Activated CD8-positive, alpha-beta memory T cell treated with anti-CD3 and anti-CD28 coated beads, Interleukin-2, amount 50 U/mL, for 1 hour (primary cell): ENCODE data around the gene COL1A2.

Source experiments
- DNase-seq: peaks from one replicate; pipeline ENCODE4 v3.0.0-alpha.2; 2020; ENCODE audit errors: extremely low read depth

The COL1A2 gene

DNA sequence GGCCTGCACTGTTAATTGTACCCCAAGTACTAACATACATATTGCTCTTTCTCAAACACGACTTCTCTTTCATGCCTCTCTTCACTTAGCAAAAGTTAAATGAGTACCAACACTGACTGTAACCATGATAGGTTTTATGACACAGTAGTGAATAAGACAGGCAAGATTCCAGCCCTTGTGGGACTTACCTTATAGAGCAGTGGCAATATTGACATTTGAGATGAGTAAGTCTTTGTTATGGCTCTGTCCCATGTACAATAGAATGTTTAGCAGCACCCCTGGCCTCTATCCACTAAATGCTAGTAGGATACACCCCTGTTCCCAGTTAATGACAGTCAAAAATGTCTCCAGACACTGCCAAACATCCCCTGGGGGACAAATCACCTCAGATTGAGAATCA lies 11.9 kb upstream of the COL1A2 start:
- no peak for DNase-seq

DNA sequence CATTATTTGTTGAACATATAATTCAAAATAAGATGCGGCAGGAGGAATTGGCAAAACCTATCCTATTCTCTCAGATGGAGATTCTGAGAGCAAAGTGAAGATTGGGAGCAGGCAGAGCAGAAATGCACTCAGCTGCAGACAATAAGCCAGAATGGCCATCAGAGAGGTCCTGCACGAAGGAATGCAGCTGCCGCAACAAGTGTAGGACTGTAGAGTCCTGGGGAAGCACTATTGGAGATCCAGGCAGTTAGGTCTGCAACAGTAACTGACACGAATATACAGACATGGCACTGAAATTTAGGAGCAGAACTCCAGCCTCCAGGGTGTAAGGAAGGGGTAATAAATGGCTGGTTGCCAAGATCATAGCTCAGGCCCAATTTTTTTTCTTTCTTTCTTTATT lies 10.4 kb upstream of the COL1A2 start:
- DNase-seq = no peak

GRCh38 chr7:94386416-94386815 lies 8.3 kb upstream of the COL1A2 start:
- DNase-seq = no peak

DNA sequence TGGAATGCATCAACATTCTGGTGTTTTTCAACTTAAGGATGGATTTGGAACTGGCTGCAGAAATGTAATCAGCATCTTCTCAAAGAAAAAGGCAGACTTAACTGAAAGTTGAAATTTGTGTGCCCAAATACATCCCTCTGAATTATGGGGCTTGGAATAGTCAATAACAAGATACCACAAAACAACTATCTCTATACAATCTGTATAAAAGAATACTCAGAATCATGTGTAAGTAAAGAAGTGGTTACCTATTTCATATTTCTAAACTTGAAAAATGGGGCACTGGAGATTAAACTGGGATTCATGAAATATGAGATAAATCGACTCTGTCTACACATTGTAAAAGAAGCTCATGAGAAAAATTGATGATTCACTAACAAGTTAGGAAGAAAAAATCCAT lies 6.2 kb upstream of the COL1A2 start:
- no peak for DNase-seq

DNA sequence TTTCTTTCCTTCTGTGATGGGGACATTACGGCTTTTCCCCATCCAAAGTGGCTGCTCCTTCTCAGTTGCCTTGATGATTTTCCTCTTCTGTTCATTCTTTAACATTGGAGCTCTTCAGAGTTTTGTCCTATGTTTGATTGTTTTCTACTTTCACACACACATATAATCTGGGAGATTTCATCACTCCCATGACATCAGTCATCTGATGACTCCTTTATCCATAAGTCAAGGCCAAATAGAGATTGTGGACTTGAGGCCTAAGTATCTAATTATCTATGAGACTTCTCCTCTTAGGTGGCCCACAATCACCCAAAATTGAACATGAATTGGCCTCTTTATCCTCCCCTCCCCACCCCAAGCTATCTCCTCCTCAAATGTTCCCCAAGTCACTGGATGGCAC lies 5.3 kb upstream of the COL1A2 start:
- no peak for DNase-seq

- no peak for DNase-seq
Observed at GRCh38 chr7:94391726-94392392, 2.8 kb upstream of the COL1A2 start.

DNA sequence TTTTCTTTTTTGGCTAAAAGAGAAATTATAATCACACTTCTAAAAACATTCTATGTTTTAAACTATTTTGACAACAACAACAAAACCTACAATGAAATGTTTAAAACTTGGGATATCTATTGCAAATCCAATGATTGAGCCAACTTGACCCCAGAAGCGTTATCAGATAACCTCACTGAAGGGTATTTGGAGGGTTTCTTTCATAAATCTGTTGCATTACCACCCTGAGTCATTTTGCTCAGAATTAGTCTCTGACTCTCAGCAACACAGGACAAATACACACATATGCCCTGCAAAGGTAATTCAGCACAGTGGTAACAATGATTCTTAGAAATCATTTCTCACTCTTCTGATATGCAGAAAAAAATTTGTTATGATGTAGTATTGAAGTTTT lies 2.3 kb upstream of the COL1A2 start:
- DNase-seq = no peak

GRCh38 chr7:94393246-94394108 lies 1.2 kb upstream of the COL1A2 start:
- no peak for DNase-seq

DNA sequence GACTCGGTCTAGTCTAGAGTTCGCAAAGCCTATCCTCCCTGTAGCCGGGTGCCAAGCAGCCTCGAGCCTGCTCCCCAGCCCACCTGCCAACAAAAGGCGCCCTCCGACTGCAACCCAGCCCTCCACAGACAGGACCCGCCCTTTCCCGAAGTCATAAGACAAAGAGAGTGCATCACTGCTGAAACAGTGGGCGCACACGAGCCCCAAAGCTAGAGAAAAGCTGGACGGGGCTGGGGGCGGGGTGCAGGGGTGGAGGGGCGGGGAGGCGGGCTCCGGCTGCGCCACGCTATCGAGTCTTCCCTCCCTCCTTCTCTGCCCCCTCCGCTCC lies 622 bp upstream of the COL1A2 start:
- DNase-seq = no peak

- DNase-seq = no peak
Observed at GRCh38 chr7:94395141-94396036, 694 bp downstream of the COL1A2 start.

DNA sequence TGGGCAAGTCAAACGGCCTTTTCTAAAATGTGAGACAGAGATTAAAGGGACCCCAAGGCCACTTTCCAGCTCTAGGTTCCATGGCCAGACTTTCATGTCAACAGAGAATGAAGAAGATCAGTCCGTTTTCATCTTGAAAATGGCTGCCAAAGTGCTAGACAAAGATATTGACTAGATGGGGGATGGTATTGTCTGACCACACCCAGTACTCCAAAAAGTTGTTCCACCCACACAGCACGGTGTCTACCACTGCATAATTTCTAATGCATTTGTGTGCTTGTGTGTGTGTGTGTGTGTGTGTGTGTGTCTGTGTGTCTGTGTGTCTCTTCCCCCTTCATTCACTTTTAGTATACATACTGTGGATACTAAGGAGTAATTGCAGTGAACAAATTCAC lies 1.3 kb downstream of the COL1A2 start:
- DNase-seq = no peak

- DNase-seq = no peak
Observed at GRCh38 chr7:94396596-94396995, 1.9 kb downstream of the COL1A2 start.

DNA sequence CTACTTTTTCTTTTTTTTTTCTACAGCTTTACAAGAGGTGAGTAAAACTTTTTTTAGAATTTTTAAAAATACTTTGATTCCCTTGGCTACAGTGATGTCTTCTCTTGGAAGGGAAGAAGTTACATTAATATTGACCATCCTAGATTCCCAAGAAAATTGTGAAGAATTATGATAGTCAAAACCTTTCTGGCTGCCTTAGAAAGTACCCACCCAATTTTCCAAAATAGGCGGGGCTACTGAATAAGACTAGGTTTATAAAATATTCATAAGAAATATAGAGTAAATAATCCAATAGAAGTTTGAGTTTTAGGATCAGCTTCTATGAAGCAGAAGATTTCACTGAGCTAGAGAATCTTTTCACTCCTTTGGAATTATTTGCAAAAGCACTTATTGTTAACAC lies 3.0 kb downstream of the COL1A2 start:
- no peak for DNase-seq

DNA sequence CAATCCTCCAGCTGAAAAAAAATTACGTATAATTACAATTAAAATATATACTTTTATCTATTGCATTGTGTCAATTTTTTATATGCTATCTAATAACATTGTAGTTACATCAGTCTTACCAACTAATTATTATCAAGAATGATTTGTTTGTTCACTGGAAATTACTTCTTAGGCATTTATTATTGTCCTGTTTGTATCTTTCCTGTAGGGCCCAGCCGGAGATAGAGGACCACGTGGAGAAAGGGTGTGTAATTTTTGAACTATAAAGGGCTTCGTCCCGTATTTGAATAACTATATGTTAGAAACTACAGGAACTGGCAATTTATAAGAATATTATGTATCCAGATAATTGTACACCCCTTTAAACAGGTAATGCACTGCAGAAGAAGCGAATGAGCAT lies 4.1 kb downstream of the COL1A2 start:
- no peak for DNase-seq

GRCh38 chr7:94400022-94400421 lies 5.3 kb downstream of the COL1A2 start:
- no peak for DNase-seq

- DNase-seq = no peak
Observed at GRCh38 chr7:94400643-94401427, 6.1 kb downstream of the COL1A2 start.

- no peak for DNase-seq
Observed at GRCh38 chr7:94401428-94401814, 6.7 kb downstream of the COL1A2 start.

DNA sequence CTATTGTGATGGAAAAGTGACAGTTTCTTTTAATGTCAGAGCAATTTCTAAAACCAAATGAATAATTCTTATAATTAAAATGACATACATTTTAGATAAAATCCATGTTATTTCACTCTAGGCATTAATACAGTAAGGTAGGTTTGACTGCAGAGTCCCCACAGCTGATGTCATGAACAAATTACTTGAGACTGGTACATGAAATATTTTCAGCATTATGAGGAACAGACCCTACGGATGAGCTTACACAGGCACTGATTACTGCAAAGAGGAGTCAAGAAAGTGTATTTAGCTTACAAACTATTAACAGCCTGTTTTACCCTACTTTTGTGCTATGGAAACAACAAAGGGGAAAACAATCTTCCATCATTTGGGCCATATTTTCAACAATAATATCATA lies 8.9 kb downstream of the COL1A2 start:
- DNase-seq = no peak

DNA sequence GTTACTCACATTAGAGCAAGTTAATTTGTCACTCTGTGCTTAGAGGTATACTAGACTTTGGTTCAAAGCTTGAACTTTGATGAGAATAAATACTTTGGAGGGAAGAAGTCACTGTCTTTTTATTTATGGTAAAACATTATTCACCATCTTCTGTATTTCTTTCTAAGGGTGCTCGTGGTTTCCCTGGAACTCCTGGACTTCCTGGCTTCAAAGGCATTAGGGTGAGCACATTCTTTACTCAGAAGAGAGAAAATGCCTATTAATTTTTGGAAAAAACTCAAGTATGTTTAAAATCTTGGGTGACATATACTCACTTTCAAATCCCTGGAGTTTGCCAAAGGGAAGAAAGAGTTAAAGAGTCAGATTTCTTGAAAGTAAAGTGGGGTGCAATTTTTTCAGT lies 10.8 kb downstream of the COL1A2 start:
- no peak for DNase-seq

GRCh38 chr7:94406696-94407095 lies 12.0 kb downstream of the COL1A2 start:
- DNase-seq = no peak

DNA sequence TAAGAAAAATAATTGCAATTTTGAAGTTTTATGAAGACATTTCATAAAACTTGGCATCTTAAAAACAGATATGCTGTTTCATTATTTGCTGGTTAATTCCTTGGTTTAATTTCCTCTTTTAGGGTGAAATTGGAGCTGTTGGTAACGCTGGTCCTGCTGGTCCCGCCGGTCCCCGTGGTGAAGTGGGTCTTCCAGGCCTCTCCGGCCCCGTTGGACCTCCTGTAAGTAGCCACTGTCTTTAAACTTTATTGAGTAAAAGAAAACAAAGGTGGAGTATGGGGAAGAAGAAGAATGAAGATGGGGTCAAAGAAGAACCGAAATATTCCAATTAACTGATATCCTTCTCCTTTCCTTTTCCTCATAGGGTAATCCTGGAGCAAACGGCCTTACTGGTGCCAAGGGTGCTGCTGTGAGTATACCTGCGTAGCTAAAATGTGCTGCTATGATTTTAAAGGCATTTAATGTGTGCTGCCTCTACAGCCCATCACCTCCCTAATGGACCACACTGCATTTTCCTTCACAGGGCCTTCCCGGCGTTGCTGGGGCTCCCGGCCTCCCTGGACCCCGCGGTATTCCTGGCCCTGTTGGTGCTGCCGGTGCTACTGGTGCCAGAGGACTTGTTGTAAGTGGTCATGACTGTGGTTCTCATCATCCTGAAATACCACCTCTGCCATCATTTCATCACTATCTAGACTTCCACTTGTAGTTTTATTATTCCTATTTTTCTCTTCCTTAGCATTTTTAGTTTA lies 14.7 kb downstream of the COL1A2 start:
- DNase-seq = no peak
